Measurements from ENCODE around the gene NIT2. TPM values are rescaled to one million over a fixed set of nuclear protein-coding genes. Genes with fewer than 3 reads are reported as not detected.
"Not testable (repeated sequence)": the region's sequence is repeated elsewhere in the genome, so short reads cannot be mapped to it uniquely, and the experiment has no call there.

NIT2 gene
- total and polyA plus RNA-seq, 5 donors from 2014 or later = 26.1 to 49.4 (median 44.0) TPM

DNA sequence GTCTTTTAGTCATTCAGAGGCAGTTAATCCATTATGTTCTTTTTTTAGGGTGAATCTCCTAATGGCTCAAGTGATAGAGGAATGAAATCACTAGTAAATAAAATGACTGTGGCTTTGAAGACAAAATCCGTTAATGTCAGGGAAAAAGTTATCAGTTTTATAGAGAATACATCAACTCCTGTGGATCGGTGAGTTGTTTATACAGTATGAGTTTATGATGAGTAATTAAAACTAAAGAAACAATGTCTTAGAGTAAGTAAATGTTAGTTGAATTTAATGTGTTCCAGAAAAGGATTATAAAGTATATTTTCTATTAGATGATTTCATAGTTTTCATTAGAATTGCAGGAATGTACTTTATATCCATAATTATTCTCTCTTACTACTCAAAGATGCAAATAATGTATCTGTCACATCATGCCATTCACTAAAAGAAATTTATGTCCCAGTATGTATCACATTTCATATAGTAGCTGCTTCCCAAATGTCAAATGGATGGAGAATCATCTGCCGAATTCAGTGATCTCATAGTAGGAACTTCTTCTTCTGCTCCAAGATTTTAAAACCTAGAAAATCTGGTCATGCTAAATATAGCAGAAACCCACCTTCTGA, 24.1 kb upstream of the NIT2 start:
- no peaks in the 10 kb centered on the region for H3K9me3 Mint-ChIP-seq
- no peak overlapping the region for H3K4me3 Mint-ChIP-seq
- DNase-seq = no peak
- no peak for ATAC-seq (ENCODE audit: low read depth in 2 of 2)
- Histone ChIP-seq H3K4me1 (ENCODE audit: control insufficient read depth, insufficient read depth, low read length, poor library complexity, severe bottlenecking) (no peaks in the 10 kb centered on the region), H3K4me3 (ENCODE audit: low read depth, low read length) (no peak overlapping the region), H3K27ac (ENCODE audit: insufficient read depth, low read length, poor library complexity, severe bottlenecking) (no peak overlapping the region), H3K27me3 (ENCODE audit: control insufficient read depth, insufficient read depth, low read length) (no peaks in the 10 kb centered on the region), H3K9me3 (ENCODE audit: control insufficient read depth in 2 of 2, low read length in 2 of 2) (no peaks in the 10 kb centered on the region), H3K36me3 (ENCODE audit: control insufficient read depth, insufficient read depth, low read length) (peaks cover 36% of the 10 kb centered on the region)
- H3K27me3 Mint-ChIP-seq = no peaks in the 10 kb centered on the region
- H3K4me1 Mint-ChIP-seq = peaks cover 0 to 2% (median 0%) of the 10 kb centered on the region in 4 donors
- H3K27ac Mint-ChIP-seq = peak overlapping the region in 1 of 3 donors; percentile 10
- peaks cover 28% of the 10 kb centered on the region for H3K36me3 Mint-ChIP-seq

DNA sequence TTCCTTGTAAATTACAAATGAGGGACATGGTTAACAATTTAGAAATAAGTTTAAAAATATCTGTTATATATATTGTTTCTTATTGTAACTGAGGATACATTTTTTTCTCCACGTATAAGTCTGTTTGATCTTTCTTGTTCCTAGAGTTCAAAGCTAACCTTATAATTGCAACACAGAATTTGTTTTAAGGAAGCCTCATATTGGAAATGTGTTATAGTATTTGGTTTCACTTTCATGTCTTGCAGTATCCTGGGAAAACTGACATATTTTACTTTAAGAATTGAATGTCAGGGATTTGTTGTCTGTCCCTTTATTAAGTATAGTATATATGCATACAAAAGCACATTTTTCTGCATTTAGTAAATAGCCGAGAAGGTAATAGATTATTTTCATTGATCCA, 23.5 kb upstream of the NIT2 start:
- Histone ChIP-seq H3K27me3 (ENCODE audit: control insufficient read depth, insufficient read depth, low read length) (no peaks in the 10 kb centered on the region), H3K27ac (ENCODE audit: insufficient read depth, low read length, poor library complexity, severe bottlenecking) (no peak overlapping the region), H3K9me3 (ENCODE audit: control insufficient read depth in 2 of 2, low read length in 2 of 2) (no peaks in the 10 kb centered on the region), H3K4me1 (ENCODE audit: control insufficient read depth, insufficient read depth, low read length, poor library complexity, severe bottlenecking) (no peaks in the 10 kb centered on the region), H3K4me3 (ENCODE audit: low read depth, low read length) (no peak overlapping the region), H3K36me3 (ENCODE audit: control insufficient read depth, insufficient read depth, low read length) (peaks cover 34% of the 10 kb centered on the region)
- no peak for ATAC-seq (ENCODE audit: low read depth in 2 of 2)
- Mint-ChIP-seq H3K27me3 (no peaks in the 10 kb centered on the region), H3K4me1 (peaks cover 0 to 2% (median 0%) of the 10 kb centered on the region in 4 donors), H3K27ac (no peak overlapping the region), H3K4me3 (no peak overlapping the region), H3K9me3 (no peaks in the 10 kb centered on the region), H3K36me3 (peaks cover 25% of the 10 kb centered on the region)
- DNase-seq = no peak

DNA sequence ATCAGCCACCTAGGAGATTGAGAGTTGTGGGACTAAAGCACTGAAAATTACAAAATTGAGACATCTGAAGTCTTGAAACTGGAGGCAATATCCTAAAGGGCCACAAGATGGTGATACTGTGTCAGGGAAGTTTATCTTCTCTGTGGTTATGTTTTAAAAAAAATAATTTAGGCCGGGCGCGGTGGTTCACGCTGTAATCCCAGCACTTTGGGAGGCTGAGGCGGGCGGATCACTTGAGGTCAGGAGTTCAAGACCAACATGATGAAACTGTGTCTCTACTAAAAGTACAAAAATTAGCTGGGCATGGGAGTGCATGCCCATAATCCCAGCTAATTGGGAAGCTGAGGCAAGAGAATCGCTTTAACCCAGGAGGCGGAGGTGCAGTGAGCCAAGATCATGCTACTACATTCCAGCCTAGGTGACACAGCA, 17.9 kb upstream of the NIT2 start:
- Histone ChIP-seq H3K36me3 (ENCODE audit: control insufficient read depth, insufficient read depth, low read length) (peaks cover 27% of the 10 kb centered on the region), H3K9me3 (ENCODE audit: control insufficient read depth in 2 of 2, low read length in 2 of 2) (no peaks in the 10 kb centered on the region), H3K27me3 (ENCODE audit: control insufficient read depth, insufficient read depth, low read length) (no peaks in the 10 kb centered on the region), H3K4me3 (ENCODE audit: low read depth, low read length) (no peak overlapping the region), H3K4me1 (ENCODE audit: control insufficient read depth, insufficient read depth, low read length, poor library complexity, severe bottlenecking) (peaks cover 7% of the 10 kb centered on the region), H3K27ac (ENCODE audit: insufficient read depth, low read length, poor library complexity, severe bottlenecking) (peak overlapping the region; percentile 18)
- Mint-ChIP-seq H3K9me3 (no peaks in the 10 kb centered on the region), H3K4me3 (peak overlapping the region in 2 of 4 donors; percentile 59 to 71), H3K27ac (peak overlapping the region in 2 of 3 donors; percentile 5 to 51), H3K4me1 (peaks cover 3 to 13% (median 10%) of the 10 kb centered on the region in 4 donors), H3K36me3 (peaks cover 9% of the 10 kb centered on the region), H3K27me3 (no peaks in the 10 kb centered on the region)
- DNase-seq (peak; percentile 18 to 77 (median 54)), ATAC-seq (ENCODE audit: low read depth in 2 of 2) (peak; percentile 61 to 63)

DNA sequence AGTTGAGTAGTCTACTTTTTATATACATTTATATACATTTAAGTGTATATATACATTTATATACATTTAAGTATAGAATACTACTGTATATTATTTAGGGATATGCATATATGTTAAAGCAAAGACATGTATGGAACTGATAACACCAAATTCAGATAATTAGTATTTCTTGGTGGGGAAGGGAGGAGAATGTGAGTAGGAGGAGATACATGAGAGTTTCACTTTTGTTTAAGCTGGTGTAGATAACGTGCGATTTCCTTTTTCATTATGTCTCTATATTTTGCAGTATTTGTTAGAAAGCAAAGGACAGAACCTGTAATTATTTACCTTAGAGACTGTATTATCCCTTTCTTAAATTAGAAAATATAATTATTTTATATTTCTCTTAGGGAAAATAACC, 16.6 kb upstream of the NIT2 start:
- no peaks in the 10 kb centered on the region for H3K27me3 Mint-ChIP-seq
- H3K27ac ChIP-seq (ENCODE audit: insufficient read depth, low read length, poor library complexity, severe bottlenecking) = peak overlapping the region; percentile 20
- H3K4me1 Mint-ChIP-seq = peaks cover 3 to 13% (median 10%) of the 10 kb centered on the region in 4 donors
- no peak overlapping the region for H3K4me3 Mint-ChIP-seq
- no peaks in the 10 kb centered on the region for H3K27me3 ChIP-seq (ENCODE audit: control insufficient read depth, insufficient read depth, low read length)
- peak overlapping the region in 1 of 3 donors; percentile 75 for H3K27ac Mint-ChIP-seq
- H3K4me1 ChIP-seq (ENCODE audit: control insufficient read depth, insufficient read depth, low read length, poor library complexity, severe bottlenecking) = peaks cover 7% of the 10 kb centered on the region
- H3K4me3 ChIP-seq (ENCODE audit: low read depth, low read length) = peak overlapping the region; percentile 43
- ATAC-seq (ENCODE audit: low read depth in 2 of 2) = no peak
- peaks cover 12% of the 10 kb centered on the region for H3K36me3 Mint-ChIP-seq
- H3K36me3 ChIP-seq (ENCODE audit: control insufficient read depth, insufficient read depth, low read length) = peaks cover 19% of the 10 kb centered on the region
- no peaks in the 10 kb centered on the region for H3K9me3 ChIP-seq (ENCODE audit: control insufficient read depth in 2 of 2, low read length in 2 of 2)
- DNase-seq = peak in 2 of 3 donors; percentile 6 to 50
- no peaks in the 10 kb centered on the region for H3K9me3 Mint-ChIP-seq

DNA sequence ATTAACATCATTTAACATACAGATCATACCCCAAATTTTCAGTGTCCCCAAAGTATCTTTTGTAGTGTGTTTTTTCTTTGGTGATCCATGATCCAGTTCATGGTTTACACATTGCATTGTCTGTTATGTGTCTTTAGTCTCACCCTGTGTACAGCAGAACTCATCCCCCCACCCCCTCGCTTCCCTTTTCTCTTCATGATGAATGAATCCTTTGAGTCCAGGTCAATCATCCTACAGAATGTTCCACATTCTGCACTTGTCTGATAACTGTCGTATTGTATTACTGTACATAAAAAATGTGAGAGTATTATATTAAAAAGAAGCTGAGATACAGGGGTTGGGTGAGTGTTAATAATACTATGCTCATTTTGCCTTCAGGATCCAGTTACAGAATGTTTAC, 14.6 kb upstream of the NIT2 start:
- H3K27ac Mint-ChIP-seq = no peak overlapping the region
- no peak for DNase-seq

DNA sequence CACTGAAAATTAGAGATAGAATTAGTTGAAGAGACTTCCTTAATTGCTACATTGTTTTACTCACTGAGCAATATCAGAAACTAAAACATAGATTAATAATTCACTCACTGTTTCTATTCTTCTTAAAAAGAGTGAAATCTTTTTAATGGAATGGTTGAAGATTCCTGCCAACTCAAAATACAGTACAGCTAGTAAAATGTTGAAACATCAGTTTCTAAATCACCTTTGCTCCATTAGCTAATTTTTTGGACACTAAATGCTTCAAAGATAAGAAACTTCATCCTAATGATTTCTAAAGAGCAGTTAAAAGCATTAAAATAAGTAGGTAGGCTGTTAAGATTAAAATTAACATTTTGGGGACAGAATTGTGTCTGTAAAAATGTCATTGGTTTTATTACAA, 10.5 kb upstream of the NIT2 start:
- Mint-ChIP-seq H3K4me1 (no peaks in the 10 kb centered on the region), H3K36me3 (peaks cover 31% of the 10 kb centered on the region), H3K27me3 (no peaks in the 10 kb centered on the region), H3K4me3 (no peak overlapping the region), H3K9me3 (peaks cover 0 to 2% (median 0%) of the 10 kb centered on the region in 7 donors), H3K27ac (no peak overlapping the region)
- H3K4me1 ChIP-seq (ENCODE audit: control insufficient read depth, insufficient read depth, low read length, poor library complexity, severe bottlenecking) = no peaks in the 10 kb centered on the region
- no peaks in the 10 kb centered on the region for H3K9me3 ChIP-seq (ENCODE audit: control insufficient read depth in 2 of 2, low read length in 2 of 2)
- H3K27me3 ChIP-seq (ENCODE audit: control insufficient read depth, insufficient read depth, low read length) = no peaks in the 10 kb centered on the region
- no peak overlapping the region for H3K4me3 ChIP-seq (ENCODE audit: low read depth, low read length)
- ATAC-seq (ENCODE audit: low read depth in 2 of 2) (no peak), DNase-seq (no peak)
- H3K36me3 ChIP-seq (ENCODE audit: control insufficient read depth, insufficient read depth, low read length) = peaks cover 28% of the 10 kb centered on the region
- no peak overlapping the region for H3K27ac ChIP-seq (ENCODE audit: insufficient read depth, low read length, poor library complexity, severe bottlenecking)

More for the DNA sequence above, 14.6 kb upstream of the NIT2 start:
- H3K4me1 ChIP-seq (ENCODE audit: control insufficient read depth, insufficient read depth, low read length, poor library complexity, severe bottlenecking) = peaks cover 7% of the 10 kb centered on the region
- H3K36me3 ChIP-seq (ENCODE audit: control insufficient read depth, insufficient read depth, low read length) = peaks cover 25% of the 10 kb centered on the region
- no peaks in the 10 kb centered on the region for H3K27me3 ChIP-seq (ENCODE audit: control insufficient read depth, insufficient read depth, low read length)
- no peak overlapping the region for H3K27ac ChIP-seq (ENCODE audit: insufficient read depth, low read length, poor library complexity, severe bottlenecking)
- H3K4me3 ChIP-seq (ENCODE audit: low read depth, low read length) = no peak overlapping the region
- H3K4me1 Mint-ChIP-seq = peaks cover 3 to 13% (median 10%) of the 10 kb centered on the region in 4 donors
- no peak for ATAC-seq (ENCODE audit: low read depth in 2 of 2)
- H3K9me3 ChIP-seq (ENCODE audit: control insufficient read depth in 2 of 2, low read length in 2 of 2) = no peaks in the 10 kb centered on the region
- no peaks in the 10 kb centered on the region for H3K9me3 Mint-ChIP-seq
- peaks cover 13% of the 10 kb centered on the region for H3K36me3 Mint-ChIP-seq
- H3K4me3 Mint-ChIP-seq = no peak overlapping the region
- no peaks in the 10 kb centered on the region for H3K27me3 Mint-ChIP-seq

DNA sequence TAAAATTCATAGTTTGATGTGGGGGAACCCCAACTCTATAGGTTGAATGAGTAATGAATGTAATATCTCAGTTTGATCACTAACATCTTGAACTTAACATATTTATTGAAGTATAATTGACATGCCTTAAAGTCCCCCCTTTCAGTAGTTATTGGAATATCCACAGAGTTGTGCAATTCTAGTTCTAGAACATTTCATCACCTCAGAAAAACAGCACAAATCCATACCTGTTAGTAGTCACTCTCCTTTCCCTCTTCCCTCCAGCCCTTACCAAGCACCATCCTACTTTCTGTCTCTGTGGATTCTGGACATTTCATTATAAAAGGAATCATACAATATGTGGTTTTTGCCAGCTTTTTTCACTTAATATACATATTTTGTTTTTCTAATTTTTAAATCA, 8.7 kb upstream of the NIT2 start:
- H3K27me3 ChIP-seq (ENCODE audit: control insufficient read depth, insufficient read depth, low read length) = no peaks in the 10 kb centered on the region
- ATAC-seq (ENCODE audit: low read depth in 2 of 2) = no peak
- H3K27ac Mint-ChIP-seq = no peak overlapping the region

DNA sequence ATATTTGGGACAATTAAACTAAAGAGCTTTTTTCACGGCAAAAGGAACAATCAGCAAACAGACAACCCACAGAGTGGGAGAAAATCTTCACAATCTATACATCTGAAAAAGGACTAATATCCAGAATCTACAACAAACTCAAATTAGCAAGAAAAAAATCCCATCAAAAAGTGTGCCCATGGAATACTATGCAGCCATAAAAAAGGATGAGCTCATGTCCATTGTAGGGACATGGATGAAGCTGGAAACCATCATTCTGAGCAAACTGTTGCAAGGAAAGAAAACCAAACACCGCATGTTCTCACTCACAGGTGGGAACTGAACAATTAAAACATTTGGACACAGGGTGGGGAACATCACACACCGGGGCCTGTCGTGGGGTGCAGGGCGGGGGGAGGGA, 7.2 kb upstream of the NIT2 start:
- H3K9me3 Mint-ChIP-seq; H3K27ac Mint-ChIP-seq; H3K36me3 ChIP-seq (ENCODE audit: control insufficient read depth, insufficient read depth, low read length); H3K27me3 Mint-ChIP-seq; DNase-seq; H3K27ac ChIP-seq (ENCODE audit: insufficient read depth, low read length, poor library complexity, severe bottlenecking); H3K4me1 ChIP-seq (ENCODE audit: control insufficient read depth, insufficient read depth, low read length, poor library complexity, severe bottlenecking); H3K9me3 ChIP-seq (ENCODE audit: control insufficient read depth in 2 of 2, low read length in 2 of 2); H3K27me3 ChIP-seq (ENCODE audit: control insufficient read depth, insufficient read depth, low read length); ATAC-seq (ENCODE audit: low read depth in 2 of 2); H3K4me3 ChIP-seq (ENCODE audit: low read depth, low read length); H3K4me1 Mint-ChIP-seq: not testable (repeated sequence)
- H3K4me3 Mint-ChIP-seq = peak overlapping the region in 1 of 4 donors; percentile 5
- H3K36me3 Mint-ChIP-seq = peaks cover 25% of the 10 kb centered on the region

More for the DNA sequence above, 8.7 kb upstream of the NIT2 start:
- Histone ChIP-seq H3K9me3 (ENCODE audit: control insufficient read depth in 2 of 2, low read length in 2 of 2) (no peaks in the 10 kb centered on the region), H3K4me1 (ENCODE audit: control insufficient read depth, insufficient read depth, low read length, poor library complexity, severe bottlenecking) (no peaks in the 10 kb centered on the region), H3K36me3 (ENCODE audit: control insufficient read depth, insufficient read depth, low read length) (peaks cover 16% of the 10 kb centered on the region), H3K27ac (ENCODE audit: insufficient read depth, low read length, poor library complexity, severe bottlenecking) (no peak overlapping the region), H3K4me3 (ENCODE audit: low read depth, low read length) (no peak overlapping the region)
- no peaks in the 10 kb centered on the region for H3K27me3 Mint-ChIP-seq
- H3K9me3 Mint-ChIP-seq = peaks cover 0 to 2% (median 2%) of the 10 kb centered on the region in 7 donors
- no peak overlapping the region for H3K4me3 Mint-ChIP-seq
- no peaks in the 10 kb centered on the region for H3K4me1 Mint-ChIP-seq
- peaks cover 25% of the 10 kb centered on the region for H3K36me3 Mint-ChIP-seq
- no peak for DNase-seq
